Mucosa of stomach (tissue), 1 donor: ENCODE results near the gene WDR27.
"Not testable (repeated sequence)": the region's sequence is repeated elsewhere in the genome, so short reads cannot be mapped to it uniquely, and the experiment has no call there.

Experiments
- H3K27me3 ChIP-seq: one replicate; pipeline ENCODE4 v1.7.0; 2013; ENCODE audit warnings: mild to moderate bottlenecking, low read length; ENCODE audit not compliant: control insufficient read depth, insufficient read depth
- H3K36me3 ChIP-seq: one replicate; pipeline ENCODE4 v1.7.0; 2013; ENCODE audit warnings: low read length; ENCODE audit not compliant: control insufficient read depth, insufficient read depth
- H3K4me1 ChIP-seq: one replicate; pipeline ENCODE4 v1.7.0; 2013; ENCODE audit warnings: mild to moderate bottlenecking, low read length; ENCODE audit not compliant: control insufficient read depth, insufficient read depth
- H3K4me3 ChIP-seq: one replicate; pipeline ENCODE4 v1.7.0; 2013; ENCODE audit warnings: low read length
- H3K9ac ChIP-seq: one replicate; pipeline ENCODE4 v1.7.0; 2013; ENCODE audit warnings: mild to moderate bottlenecking, low read length, moderate library complexity
- H3K9me3 ChIP-seq: one replicate; pipeline ENCODE4 v1.7.0; 2013; ENCODE audit warnings: mild to moderate bottlenecking, low read length, moderate library complexity; ENCODE audit not compliant: control insufficient read depth
- donor health status: Pancreatic carcinoma.

The WDR27 gene

DNA sequence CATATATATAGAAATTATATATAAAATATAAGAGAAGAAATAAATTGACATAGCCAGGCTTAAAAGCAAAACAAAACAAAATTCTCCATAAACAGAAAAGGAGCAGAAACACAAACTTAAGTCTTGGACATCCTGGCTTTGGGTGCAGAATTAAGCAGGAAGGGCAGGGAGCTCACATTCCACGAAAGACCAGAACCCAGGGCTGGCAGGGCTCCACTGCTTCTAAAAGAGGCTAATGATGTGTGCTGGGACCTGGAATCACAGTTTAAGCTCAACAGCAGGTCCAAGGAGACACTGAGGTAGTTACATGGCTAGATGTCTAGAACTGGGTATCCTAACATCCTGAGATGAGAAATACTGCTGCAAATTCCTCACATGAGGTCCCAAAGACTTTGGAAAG is 210.3 kb downstream of the WDR27 start:
- no peaks in the 10 kb centered on the region for H3K27me3 ChIP-seq
- no peaks in the 10 kb centered on the region for H3K36me3 ChIP-seq
- no peak overlapping the region for H3K4me3 ChIP-seq
- no peak overlapping the region for H3K9ac ChIP-seq
- H3K4me1 ChIP-seq = no peaks in the 10 kb centered on the region
- H3K9me3 ChIP-seq = no peaks in the 10 kb centered on the region

DNA sequence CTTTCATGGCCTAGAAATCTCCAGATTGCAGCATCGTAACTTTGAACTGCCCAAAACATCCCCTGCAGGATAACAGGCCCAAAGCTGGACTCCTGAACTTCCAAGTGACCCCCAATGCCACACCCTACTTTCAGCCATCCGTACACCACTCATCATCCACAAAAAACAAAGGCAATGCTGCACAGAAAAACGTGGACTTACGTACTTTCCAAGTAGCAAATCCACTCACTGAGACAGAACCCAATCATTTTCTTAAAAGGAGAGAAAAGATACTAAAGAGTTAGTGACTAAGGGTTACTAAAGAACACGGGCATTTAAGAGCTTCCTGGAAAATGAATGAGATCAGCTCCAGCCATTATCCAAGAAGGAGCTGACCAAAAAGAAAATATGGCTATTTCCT is 211.0 kb downstream of the WDR27 start:
- Histone ChIP-seq H3K4me3 (no peak overlapping the region), H3K9ac (no peak overlapping the region), H3K4me1 (no peaks in the 10 kb centered on the region), H3K27me3 (no peaks in the 10 kb centered on the region), H3K9me3 (no peaks in the 10 kb centered on the region), H3K36me3 (no peaks in the 10 kb centered on the region)

DNA sequence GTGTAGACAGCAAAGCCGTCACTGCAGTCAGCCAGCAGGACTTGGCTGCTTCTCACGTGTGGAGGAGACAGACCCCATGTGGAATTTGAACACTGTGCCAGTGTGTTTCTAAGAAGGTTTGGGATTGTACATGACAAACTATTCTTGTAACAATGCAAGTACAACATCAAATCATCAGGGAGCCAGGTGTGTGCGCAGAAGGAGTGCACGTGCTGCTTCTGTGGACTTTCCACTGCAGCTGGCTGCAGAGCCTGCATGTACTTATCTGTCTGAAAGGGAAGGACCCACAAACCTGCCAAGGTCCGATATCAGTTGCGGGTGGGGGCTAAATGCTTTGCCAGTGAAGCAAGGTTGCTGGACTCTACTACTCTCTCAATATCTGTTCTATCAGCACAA is 211.6 kb downstream of the WDR27 start:
- H3K27me3 ChIP-seq = no peaks in the 10 kb centered on the region
- no peak overlapping the region for H3K4me3 ChIP-seq
- no peaks in the 10 kb centered on the region for H3K36me3 ChIP-seq
- H3K4me1 ChIP-seq = no peaks in the 10 kb centered on the region
- no peak overlapping the region for H3K9ac ChIP-seq
- H3K9me3 ChIP-seq = no peaks in the 10 kb centered on the region

DNA sequence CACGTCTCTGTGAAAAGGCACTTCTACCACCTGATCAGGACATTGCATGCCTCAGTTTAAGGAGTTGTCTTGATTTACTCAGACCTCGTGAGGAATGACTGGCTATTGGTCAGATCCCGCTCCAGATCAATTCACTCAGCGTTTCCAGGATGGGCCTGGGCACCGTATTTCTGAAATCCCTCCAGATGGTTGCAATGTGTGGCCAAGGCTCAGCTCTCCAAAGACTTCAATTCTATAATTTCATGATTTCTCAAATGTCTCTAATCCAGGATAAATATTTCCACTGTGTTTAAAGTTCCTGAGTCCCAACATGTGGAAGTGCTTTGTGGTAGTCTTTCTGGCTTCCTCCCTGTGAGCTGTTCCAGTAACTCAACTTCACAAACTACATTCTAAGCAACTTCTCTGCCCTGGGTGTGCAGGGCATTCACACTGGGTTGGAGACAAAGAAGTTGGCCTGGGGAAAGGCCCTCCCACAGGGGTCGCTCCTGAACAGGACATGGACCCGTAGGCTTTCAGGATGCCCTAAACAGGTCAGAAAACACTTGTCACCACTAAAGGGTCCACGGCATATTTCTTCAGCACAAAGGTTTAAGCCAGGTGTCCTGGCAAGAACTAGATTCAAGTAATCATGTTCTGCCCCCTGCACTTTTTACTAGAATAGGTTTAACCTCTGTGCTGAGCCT is 212.1 kb downstream of the WDR27 start:
- H3K9me3 ChIP-seq = no peaks in the 10 kb centered on the region
- H3K9ac ChIP-seq = no peak overlapping the region
- no peak overlapping the region for H3K4me3 ChIP-seq
- no peaks in the 10 kb centered on the region for H3K36me3 ChIP-seq
- H3K4me1 ChIP-seq = no peaks in the 10 kb centered on the region
- no peaks in the 10 kb centered on the region for H3K27me3 ChIP-seq

DNA sequence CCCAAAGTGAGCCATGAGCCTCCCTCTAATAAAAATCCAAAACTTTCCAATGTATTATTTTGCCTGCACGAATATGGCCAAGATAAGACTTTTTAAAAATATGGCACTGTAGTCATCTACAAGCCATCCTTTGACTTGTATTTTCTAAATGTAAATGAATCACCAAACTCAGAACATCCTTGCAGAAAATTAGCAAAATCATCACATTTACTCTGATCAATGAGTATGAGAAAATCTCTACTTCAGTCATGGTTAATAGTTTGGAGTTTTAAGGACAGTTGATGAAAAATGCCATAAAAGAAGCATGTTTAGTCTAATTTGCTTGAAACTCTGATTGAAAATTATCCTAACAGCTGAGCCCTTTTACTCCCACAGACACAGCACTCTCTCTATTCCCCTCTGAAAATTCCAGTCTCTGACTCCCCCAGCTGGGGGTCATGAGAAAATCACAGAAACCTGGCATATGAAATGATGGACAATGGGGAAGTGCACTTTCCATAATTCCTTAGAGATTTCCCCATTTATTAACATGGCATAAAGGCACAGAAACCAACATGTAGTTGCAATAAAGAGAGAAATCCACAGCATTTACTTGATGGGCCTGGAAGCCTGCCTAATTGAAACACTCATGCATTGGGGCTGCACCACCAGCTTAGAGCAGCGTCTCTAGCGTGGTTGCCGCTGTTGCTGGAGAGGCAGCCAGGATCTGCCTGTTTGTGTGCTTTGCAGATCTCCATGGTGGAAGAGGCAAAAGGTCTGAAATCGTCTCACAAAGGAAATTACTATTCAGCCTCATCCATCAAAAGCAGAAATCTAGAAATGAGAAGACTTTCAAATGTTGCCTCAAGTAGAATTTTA is 214.0 kb downstream of the WDR27 start:
- H3K9ac ChIP-seq = no peak overlapping the region
- no peaks in the 10 kb centered on the region for H3K36me3 ChIP-seq
- no peaks in the 10 kb centered on the region for H3K4me1 ChIP-seq

DNA sequence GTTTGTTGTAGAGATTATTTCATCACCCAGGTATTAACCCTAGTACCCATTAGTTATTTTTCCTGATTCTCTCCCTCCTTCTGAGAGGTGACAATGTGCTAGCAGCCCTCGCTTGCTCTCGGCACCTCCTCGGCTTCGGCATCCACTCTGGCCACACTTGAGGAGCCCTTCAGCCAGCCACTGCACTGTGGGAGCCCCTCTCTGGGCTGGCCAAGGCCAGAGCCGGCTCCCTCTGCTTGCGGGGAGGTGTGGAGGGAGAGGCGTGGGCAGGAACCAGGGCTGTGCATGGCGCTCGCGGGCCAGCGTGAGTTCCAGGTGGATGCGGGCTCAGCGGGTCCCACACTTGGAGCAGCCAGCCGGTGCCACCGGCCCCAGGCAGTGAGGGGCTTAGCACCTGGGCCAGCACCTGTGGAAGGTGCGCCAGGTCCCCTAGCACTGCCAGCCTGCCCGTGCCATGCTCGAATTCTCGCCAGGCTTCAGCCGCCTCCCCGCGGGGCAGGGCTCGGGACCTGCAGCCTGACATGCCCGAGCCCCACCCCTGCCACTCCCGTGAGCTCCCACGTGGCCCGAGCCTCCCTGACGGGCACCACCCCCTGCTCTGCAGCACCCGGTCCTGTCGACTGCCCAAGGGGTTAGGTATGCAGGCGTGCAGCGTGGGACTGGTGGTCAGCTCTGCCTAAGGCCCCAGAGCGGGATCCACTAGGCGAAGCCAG is 221.9 kb downstream of the WDR27 start:
- no peak overlapping the region for H3K4me3 ChIP-seq
- no peaks in the 10 kb centered on the region for H3K9me3 ChIP-seq
- no peak overlapping the region for H3K9ac ChIP-seq
- H3K27me3 ChIP-seq = no peaks in the 10 kb centered on the region
- no peaks in the 10 kb centered on the region for H3K36me3 ChIP-seq
- H3K4me1 ChIP-seq = no peaks in the 10 kb centered on the region

More for the DNA sequence above, 214.0 kb downstream of the WDR27 start:
- H3K9me3 ChIP-seq = no peaks in the 10 kb centered on the region
- H3K4me3 ChIP-seq = no peak overlapping the region
- H3K27me3 ChIP-seq = no peaks in the 10 kb centered on the region

DNA sequence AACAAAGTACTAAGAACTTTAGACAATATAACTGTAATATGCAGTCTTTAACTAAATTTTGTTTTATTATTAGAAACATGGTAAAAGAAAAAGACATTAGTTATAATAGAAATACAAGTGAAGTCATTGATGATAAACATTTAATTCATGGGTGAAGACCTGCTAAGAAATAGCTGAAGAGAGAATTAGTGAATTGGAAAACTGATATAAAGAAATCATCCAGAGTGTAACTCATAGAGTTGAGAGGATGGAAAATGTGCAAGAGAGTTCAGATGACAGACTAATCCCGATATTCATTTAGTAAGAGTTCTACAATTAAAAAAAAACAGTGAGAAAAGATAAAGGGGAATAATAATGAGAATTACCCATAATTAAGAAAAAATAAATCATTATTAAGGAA is 227.5 kb downstream of the WDR27 start:
- Histone ChIP-seq H3K4me3 (no peak overlapping the region), H3K36me3 (no peaks in the 10 kb centered on the region)

DNA sequence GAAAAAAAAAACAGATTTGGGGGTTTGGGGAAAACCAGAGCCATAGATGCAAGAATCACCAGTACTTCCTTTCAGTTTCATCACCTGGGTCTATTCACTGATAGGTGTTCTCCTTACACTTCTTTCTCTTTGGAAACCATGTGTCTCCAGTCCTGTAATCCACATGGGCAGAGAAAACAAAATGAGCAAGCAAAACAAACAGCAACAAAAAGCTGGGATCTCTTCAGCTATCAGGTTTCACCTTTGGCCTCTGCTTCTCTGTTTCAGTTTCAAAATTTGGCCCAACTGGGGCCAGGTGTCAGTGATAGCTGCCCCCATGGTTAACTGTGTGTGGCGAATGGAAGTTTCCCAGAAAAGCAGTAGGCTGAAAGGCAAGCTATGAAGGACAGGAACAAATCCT is 228.2 kb downstream of the WDR27 start:
- Histone ChIP-seq H3K9me3 (no peaks in the 10 kb centered on the region), H3K36me3 (no peaks in the 10 kb centered on the region), H3K4me3 (no peak overlapping the region), H3K4me1 (no peaks in the 10 kb centered on the region), H3K9ac (no peak overlapping the region), H3K27me3 (no peaks in the 10 kb centered on the region)

More for the DNA sequence above, 227.5 kb downstream of the WDR27 start:
- no peaks in the 10 kb centered on the region for H3K27me3 ChIP-seq
- H3K9me3 ChIP-seq = no peaks in the 10 kb centered on the region
- H3K4me1 ChIP-seq = no peaks in the 10 kb centered on the region
- H3K9ac ChIP-seq = no peak overlapping the region

DNA sequence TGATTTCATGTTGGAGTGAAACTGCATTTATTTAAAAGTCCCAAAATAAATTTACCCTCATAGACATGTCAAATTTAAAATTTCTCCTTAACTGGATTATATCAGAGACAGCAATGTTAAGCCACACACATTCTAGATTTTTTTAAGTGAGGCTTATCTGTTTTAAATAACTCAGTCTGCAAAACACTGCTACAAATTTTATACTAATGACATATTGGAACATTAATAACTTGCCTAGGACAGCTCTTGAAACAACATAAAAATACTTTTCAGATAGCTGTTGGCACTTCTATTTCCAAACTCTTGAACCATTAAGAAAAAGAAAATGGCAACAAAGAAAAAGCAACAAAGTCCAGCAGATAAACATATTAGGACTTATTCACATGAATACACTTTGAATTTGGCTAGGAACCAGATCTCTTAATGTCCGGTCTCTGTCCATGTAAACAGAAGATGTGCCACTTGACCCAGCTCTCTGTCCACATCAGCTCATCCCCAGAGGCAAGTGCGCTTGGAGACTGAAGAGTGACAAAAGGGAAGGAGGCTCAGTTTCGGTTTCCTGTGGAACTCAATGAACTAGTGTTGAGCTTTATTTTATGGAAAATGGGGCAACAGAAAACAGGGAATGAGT is 228.9 kb downstream of the WDR27 start:
- Histone ChIP-seq H3K4me1 (no peaks in the 10 kb centered on the region), H3K36me3 (no peaks in the 10 kb centered on the region), H3K9me3 (no peaks in the 10 kb centered on the region), H3K27me3 (no peaks in the 10 kb centered on the region), H3K9ac (no peak overlapping the region), H3K4me3 (no peak overlapping the region)

DNA sequence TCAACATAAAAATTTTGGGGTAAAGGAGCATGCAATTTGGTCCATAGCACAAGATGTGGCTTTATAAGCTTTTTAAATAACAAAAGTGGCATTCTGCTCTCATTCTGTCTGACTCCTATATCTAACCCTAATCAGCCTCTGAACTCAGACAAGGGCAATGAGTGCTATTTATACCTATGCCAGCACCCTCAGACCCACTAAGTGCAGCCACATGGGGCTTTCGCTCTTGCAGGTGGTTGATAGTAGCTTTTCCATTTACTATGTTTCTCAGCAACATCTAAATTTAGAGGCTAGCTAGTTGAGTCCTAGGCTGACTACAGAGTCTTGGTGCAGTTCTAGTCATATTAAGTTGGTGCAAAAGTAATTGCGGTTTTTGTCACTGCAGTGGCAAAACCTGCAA is 231.0 kb downstream of the WDR27 start:
- Histone ChIP-seq H3K36me3 (no peaks in the 10 kb centered on the region), H3K9me3 (no peaks in the 10 kb centered on the region), H3K27me3 (no peaks in the 10 kb centered on the region), H3K4me3 (no peak overlapping the region), H3K9ac (no peak overlapping the region), H3K4me1 (no peaks in the 10 kb centered on the region)

DNA sequence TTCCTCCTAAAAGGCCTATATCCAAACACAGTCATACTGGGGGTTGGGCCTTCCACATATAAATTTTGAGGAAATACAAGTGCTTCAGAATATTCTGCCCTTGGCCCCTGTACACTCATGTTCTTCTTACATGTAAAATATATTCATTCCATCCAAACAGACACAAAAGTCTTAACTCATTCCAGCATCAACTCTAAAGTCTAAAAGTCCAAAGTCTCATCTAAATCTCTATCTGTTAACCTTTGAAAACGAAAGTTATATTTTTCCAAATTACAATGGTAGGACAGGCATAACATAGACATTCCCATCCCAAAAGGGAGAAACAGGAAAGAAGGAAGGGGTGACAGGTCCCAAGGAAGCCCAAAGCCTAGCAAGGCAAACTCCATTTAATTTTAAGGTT is 232.8 kb downstream of the WDR27 start:
- Histone ChIP-seq H3K36me3 (no peaks in the 10 kb centered on the region), H3K4me3 (no peak overlapping the region), H3K9ac (no peak overlapping the region), H3K27me3 (no peaks in the 10 kb centered on the region), H3K4me1 (no peaks in the 10 kb centered on the region), H3K9me3 (no peaks in the 10 kb centered on the region)

DNA sequence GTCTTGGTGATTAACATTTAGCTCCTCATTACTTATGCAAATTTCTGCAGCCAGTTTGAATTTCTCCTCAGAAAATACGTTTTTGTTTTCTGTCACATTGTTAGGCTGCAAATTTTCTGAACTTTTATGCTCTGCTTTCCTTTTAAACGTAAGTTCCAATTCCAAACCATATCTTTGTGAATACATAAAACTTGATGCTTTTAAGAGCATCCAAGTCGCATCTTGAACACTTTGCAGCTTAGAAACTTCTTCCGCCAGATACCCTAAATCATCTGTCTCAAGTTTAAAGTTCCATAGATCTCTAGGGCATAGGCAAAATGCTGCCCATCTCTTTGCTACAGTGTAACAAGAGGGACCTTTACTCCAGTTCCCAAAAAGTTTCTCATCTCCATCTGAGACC is 234.1 kb downstream of the WDR27 start:
- not testable (repeated sequence) for H3K9me3 ChIP-seq, H3K9ac ChIP-seq, H3K4me3 ChIP-seq, H3K4me1 ChIP-seq, H3K27me3 ChIP-seq, H3K36me3 ChIP-seq
